Natural killer cell (primary cell): ENCODE data around the gene STXBP1. TPM values are rescaled to one million over a fixed set of nuclear protein-coding genes. Genes with fewer than 3 reads are reported as not detected.

Experiments used
- ATAC-seq, 3 donors: fragments of 150-1000 bp in 2 of 3; fragments of 200-7000 bp in 1 of 3; cut with Tn5 transposase; 1 replicate in 1 of 3; 2 replicates in 2 of 3; pipeline ENCODE4 v1.10.0; 2021; ENCODE audit warnings: mild to moderate bottlenecking in 2 of 3, moderate library complexity in 2 of 3
- DNase-seq, 2 donors: peaks; one replicate each; pipeline versions ENCODE4 v3.0.0 to v3.0.0-alpha.2; 2013 to 2021; ENCODE audit warnings: mixed read lengths in 1 of 2
- H3K27ac ChIP-seq: one replicate; pipeline ENCODE4 v1.5.1; 2013; ENCODE audit warnings: mild to moderate bottlenecking, low read length
- H3K27me3 ChIP-seq: one replicate; pipeline ENCODE4 v1.6.1; 2013; ENCODE audit warnings: low read length; ENCODE audit not compliant: control insufficient read depth, insufficient read depth
- H3K36me3 ChIP-seq: one replicate; pipeline ENCODE4 v1.6.1; 2013; ENCODE audit warnings: low read length; ENCODE audit not compliant: control insufficient read depth, insufficient read depth
- H3K4me1 ChIP-seq: one replicate; pipeline ENCODE4 v1.6.1; 2013; ENCODE audit warnings: low read length; ENCODE audit not compliant: control insufficient read depth, insufficient read depth
- H3K4me3 ChIP-seq: one replicate; pipeline ENCODE4 v1.5.1; 2013; ENCODE audit warnings: low read length
- H3K9me3 ChIP-seq: one replicate; pipeline ENCODE4 v1.6.1; 2013; ENCODE audit warnings: low read length; ENCODE audit not compliant: control insufficient read depth, insufficient read depth
- H3K27ac Mint-ChIP-seq, 2 donors: one replicate each; pipeline ENCODE4 v1.8.0; 2022; ENCODE audit warnings: mild to moderate bottlenecking in 2 of 2, mixed read lengths in 2 of 2, moderate library complexity in 1 of 2
- H3K27me3 Mint-ChIP-seq, 2 donors: one replicate each; pipeline ENCODE4 v1.8.0; 2022; ENCODE audit warnings: low read depth in 2 of 2, mixed read lengths in 2 of 2
- H3K36me3 Mint-ChIP-seq: one replicate; pipeline ENCODE4 v1.8.0; 2022; ENCODE audit warnings: mixed read lengths
- H3K4me1 Mint-ChIP-seq, 2 donors: one replicate each; pipeline ENCODE4 v1.8.0; 2022; ENCODE audit warnings: mixed read lengths in 2 of 2
- H3K4me3 Mint-ChIP-seq: one replicate; pipeline ENCODE4 v1.8.0; 2022; ENCODE audit warnings: mild to moderate bottlenecking, moderate library complexity, mixed read lengths
- H3K9me3 Mint-ChIP-seq, 2 donors: one replicate each; pipeline ENCODE4 v1.8.0; 2022; ENCODE audit warnings: mixed read lengths in 2 of 2
- CTCF ChIP-seq: fragments of 200-600 bp; IDR thresholded peaks from one replicate; pipeline ENCODE4 v1.8.0; 2022; ENCODE audit warnings: antibody characterized with exemption
- whole genome bisulfite sequencing: methylation state at CpG from one replicate; pipeline ENCODE4 v1.1.7; 2013; ENCODE audit warnings: missing lambda C conversion rate; ENCODE audit not compliant: insufficient coverage; 5-methylcytosine and 5-hydroxymethylcytosine counted together
- intact Hi-C: fragments of 100-400 bp; cut with micrococcal nuclease; formaldehyde crosslinking; loops from one replicate; pipeline ENCODE4 v1.14.2; 2022
- total RNA-seq, 4 donors: library from RNA; stranded (reverse); fragments of 120-200 nt in 1 of 4; gene quantifications; one replicate each; pipeline versions ENCODE4 v1.2.3 to v1.2.4, GENCODE V29; 2013 to 2022

The STXBP1 gene
- total RNA-seq, 3 donors from 2014 or later (not counting 1 experiment from before 2014, with no cell fraction given) = 0.97 to 1.8 (median 1.6) TPM

- intact Hi-C loops = no loop called here
- peaks cover 12 to 25% of the 10 kb centered on the region in 2 donors for H3K4me1 Mint-ChIP-seq
These were observed 42.8 kb upstream of the STXBP1 start for GRCh38 chr9:127568971-127569885.

DNA sequence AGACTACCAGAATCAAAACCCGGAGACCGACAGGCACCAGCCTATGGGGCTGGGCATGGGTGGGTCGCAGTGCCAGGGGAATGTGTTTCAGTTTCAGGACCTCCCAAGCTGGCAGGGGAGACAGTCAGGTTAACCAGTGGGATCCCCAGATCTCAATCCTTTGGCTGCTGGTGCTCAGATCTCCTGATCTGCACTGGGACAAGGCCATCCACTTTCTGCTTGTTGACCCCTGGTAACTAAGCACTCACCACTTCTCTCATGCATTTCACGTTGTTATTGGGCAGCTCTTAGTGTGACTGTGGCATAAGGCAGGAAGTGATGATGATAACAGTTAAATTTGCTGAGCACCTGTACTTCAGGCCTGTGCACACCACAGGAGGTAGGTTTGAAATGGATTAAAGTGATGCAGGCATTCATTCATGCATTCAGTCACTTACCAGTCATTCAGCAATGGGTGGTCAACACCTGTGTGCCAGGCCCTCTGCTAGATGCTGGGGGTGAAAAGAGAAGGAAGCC is 42.1 kb upstream of the STXBP1 start:
- Mint-ChIP-seq H3K4me1 (peaks cover 12 to 25% of the 10 kb centered on the region in 2 donors), H3K9me3 (no peaks in the 10 kb centered on the region), H3K27me3 (no peaks in the 10 kb centered on the region), H3K36me3 (no peaks in the 10 kb centered on the region), H3K4me3 (peak overlapping the region; percentile 86), H3K27ac (peak overlapping the region; percentile 51 to 76)
- H3K9me3 ChIP-seq = no peaks in the 10 kb centered on the region
- ATAC-seq = peak; percentile 45 to 62 (median 49)
- no peaks in the 10 kb centered on the region for H3K27me3 ChIP-seq
- peak in 1 of 2 donors; percentile 59 for DNase-seq
- intact Hi-C loops = no loop called here
- H3K4me1 ChIP-seq = peaks cover 33% of the 10 kb centered on the region
- H3K27ac ChIP-seq = peak overlapping the region; percentile 22
- H3K4me3 ChIP-seq = peak overlapping the region; percentile 47
- no peaks in the 10 kb centered on the region for H3K36me3 ChIP-seq
- WGBS = 24% methylated on average over 3 of the region's 4 CpGs
- no peak for TF ChIP-seq CTCF

More at GRCh38 chr9:127568971-127569885, 42.8 kb upstream of the STXBP1 start:
- Mint-ChIP-seq H3K27ac (peak overlapping the region; percentile 51 to 76), H3K27me3 (no peaks in the 10 kb centered on the region), H3K4me3 (peak overlapping the region; percentile 86), H3K36me3 (no peaks in the 10 kb centered on the region), H3K9me3 (no peaks in the 10 kb centered on the region)
- H3K4me1 ChIP-seq = peaks cover 30% of the 10 kb centered on the region
- no peaks in the 10 kb centered on the region for H3K36me3 ChIP-seq
- no peaks in the 10 kb centered on the region for H3K9me3 ChIP-seq
- H3K27me3 ChIP-seq = no peaks in the 10 kb centered on the region
- H3K4me3 ChIP-seq = peak overlapping the region; percentile 47
- H3K27ac ChIP-seq = peak overlapping the region; percentile 39
- DNase-seq = peak; percentile 37 to 87
- WGBS = under 1% methylated on average over 62 of the region's 78 CpGs
- no peak for TF ChIP-seq CTCF
- ATAC-seq = peak; percentile 76 to 88 (median 79)

DNA sequence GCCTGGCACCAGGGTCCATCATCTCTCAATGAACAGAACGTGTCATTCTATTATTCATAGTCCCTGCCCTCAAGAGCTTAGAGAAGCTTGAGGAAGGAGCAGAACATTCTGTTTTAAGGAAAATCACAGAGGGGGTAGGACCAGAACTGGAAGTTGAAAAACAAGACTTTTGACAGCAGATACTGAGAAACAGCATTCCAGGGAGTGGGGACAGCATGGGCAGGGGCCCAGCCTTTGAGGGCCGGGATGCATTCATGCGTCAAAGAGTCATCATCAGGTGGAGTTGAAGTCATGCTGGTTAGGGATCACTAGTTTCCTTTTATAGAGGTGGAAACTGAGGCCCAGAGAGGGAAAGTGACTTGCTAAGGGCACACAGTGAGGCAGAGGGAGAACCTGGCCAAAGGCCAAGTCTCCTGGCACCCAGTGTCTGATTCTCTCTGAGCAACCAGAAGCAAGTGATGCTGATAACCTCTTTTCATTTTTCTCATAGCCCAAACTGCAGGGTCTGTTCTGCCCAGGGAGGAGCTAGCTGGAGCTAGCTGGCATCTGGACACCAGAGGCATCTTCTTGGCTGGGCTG is 41.5 kb upstream of the STXBP1 start:
- Mint-ChIP-seq H3K4me3 (no peak overlapping the region), H3K27me3 (no peaks in the 10 kb centered on the region), H3K4me1 (peaks cover 12 to 25% of the 10 kb centered on the region in 2 donors), H3K27ac (peak overlapping the region; percentile 51 to 76), H3K9me3 (no peaks in the 10 kb centered on the region), H3K36me3 (no peaks in the 10 kb centered on the region)
- Histone ChIP-seq H3K4me3 (no peak overlapping the region), H3K36me3 (no peaks in the 10 kb centered on the region), H3K27ac (no peak overlapping the region), H3K4me1 (peaks cover 33% of the 10 kb centered on the region), H3K9me3 (no peaks in the 10 kb centered on the region), H3K27me3 (no peaks in the 10 kb centered on the region)
- no peak for TF ChIP-seq CTCF
- ATAC-seq (no peak), DNase-seq (no peak)
- WGBS = 95% methylated on average over 3 of the region's 3 CpGs
- intact Hi-C loops = no loop called here
